NCI-H146 (cell line): ENCODE data around the gene ENDOV.
A peak's percentile ranks its signal among the peaks of the same experiment; 100 is the strongest.

Experiments
- DNase-seq: peaks from one replicate; lab custom pipeline; 2025; lab: John Stamatoyannopoulos, UW

Gene ENDOV

GRCh38 chr17:80416260-80416939 is 1.4 kb downstream of the ENDOV start:
- DNase-seq, result no peak

- DNase-seq, result no peak
These were observed 1.9 kb downstream of the ENDOV start for GRCh38 chr17:80416940-80417293.

- DNase-seq, result no peak
These were observed 3.6 kb downstream of the ENDOV start for GRCh38 chr17:80418589-80418988.

- no peak for DNase-seq
These were observed 4.3 kb downstream of the ENDOV start for GRCh38 chr17:80419255-80419654.

- DNase-seq, result peak; percentile 80
These were observed 6.6 kb downstream of the ENDOV start for GRCh38 chr17:80421381-80422090.

- no peak for DNase-seq
These were observed 7.3 kb downstream of the ENDOV start for GRCh38 chr17:80422276-80422675.

GRCh38 chr17:80422981-80423380 is 8.0 kb downstream of the ENDOV start:
- no peak for DNase-seq

GRCh38 chr17:80423536-80424225 is 8.7 kb downstream of the ENDOV start:
- DNase-seq, result no peak

- no peak for DNase-seq
These were observed 9.3 kb downstream of the ENDOV start for GRCh38 chr17:80424261-80424660.

- no peak for DNase-seq
These were observed 10.2 kb downstream of the ENDOV start for GRCh38 chr17:80424878-80425765.

GRCh38 chr17:80425835-80426426 is 11.0 kb downstream of the ENDOV start:
- no peak for DNase-seq

- peak; percentile 71 for DNase-seq
These were observed 11.8 kb downstream of the ENDOV start for GRCh38 chr17:80426671-80427326.

- DNase-seq, result no peak
These were observed 12.7 kb downstream of the ENDOV start for GRCh38 chr17:80427366-80428282.

- DNase-seq, result no peak
These were observed 13.4 kb downstream of the ENDOV start for GRCh38 chr17:80428363-80428762.

GRCh38 chr17:80428796-80429195 is 13.8 kb downstream of the ENDOV start:
- no peak for DNase-seq

GRCh38 chr17:80429356-80430275 is 14.6 kb downstream of the ENDOV start:
- no peak for DNase-seq

GRCh38 chr17:80430446-80431245 is 15.7 kb downstream of the ENDOV start:
- DNase-seq, result no peak
